Karpas-422 (cell line): ENCODE results near the gene SLAMF9. TPM values are rescaled to one million over a fixed set of nuclear protein-coding genes. Genes with fewer than 3 reads are reported as not detected.

Experiments used
- DNase-seq: peaks from one replicate; pipeline ENCODE4 v3.0.0-alpha.2; 2015
- H2AFZ ChIP-seq: fragments of 200-600 bp; sonication (generic); 2 replicates; pipeline ENCODE4 v1.6.1; 2014; ENCODE audit warnings: antibody characterized with exemption, low read length, mixed read lengths
- H3K27ac ChIP-seq: fragments of 200-600 bp; sonication (generic); 2 replicates; pipeline ENCODE4 v1.5.1; 2014; ENCODE audit warnings: mild to moderate bottlenecking, low read length, moderate library complexity
- H3K27me3 ChIP-seq: fragments of 200-600 bp; sonication (generic); 2 replicates; pipeline ENCODE4 v1.6.1; 2014; ENCODE audit warnings: low read length, mixed read lengths
- H3K36me3 ChIP-seq: fragments of 200-600 bp; sonication (generic); 2 replicates; pipeline ENCODE4 v1.6.1; 2014; ENCODE audit warnings: low read length, mixed read lengths; ENCODE audit not compliant: insufficient read depth
- H3K4me1 ChIP-seq: fragments of 200-600 bp; sonication (generic); 2 replicates; pipeline ENCODE4 v1.6.1; 2014; ENCODE audit warnings: mild to moderate bottlenecking, low read length, mixed read lengths
- H3K4me2 ChIP-seq: fragments of 200-600 bp; sonication (generic); 2 replicates; pipeline ENCODE4 v1.6.1; 2014; ENCODE audit warnings: low read length, low read depth, mild to moderate bottlenecking; ENCODE audit not compliant: poor library complexity, severe bottlenecking
- H3K4me3 ChIP-seq: fragments of 200-600 bp; sonication (generic); 2 replicates; pipeline ENCODE4 v1.5.1; 2014; ENCODE audit warnings: mild to moderate bottlenecking, antibody characterized with exemption, low read length, mixed read lengths
- H3K79me2 ChIP-seq: fragments of 200-600 bp; sonication (generic); 2 replicates; pipeline ENCODE4 v1.6.1; 2014; ENCODE audit warnings: mild to moderate bottlenecking, low read length, mixed read lengths
- H3K9ac ChIP-seq: fragments of 200-600 bp; sonication (generic); 2 replicates; pipeline ENCODE4 v1.6.0; 2014; ENCODE audit warnings: low read length
- H3K9me2 ChIP-seq: fragments of 200-600 bp; sonication (generic), shearing (Covaris generic); replicated peaks from 2 replicates; pipeline ENCODE4 v1.6.0; 2014; ENCODE audit warnings: mild to moderate bottlenecking, low read length, moderate library complexity; ENCODE audit not compliant: insufficient read depth
- H3K9me3 ChIP-seq: fragments of 300-700, 200-600 bp; sonication (generic); 2 replicates; pipeline ENCODE4 v1.6.1; 2014; ENCODE audit warnings: low read length, mixed read lengths
- H4K20me1 ChIP-seq: fragments of 200-600 bp; sonication (generic); 2 replicates; pipeline ENCODE4 v1.6.1; 2014; ENCODE audit warnings: mild to moderate bottlenecking, antibody characterized with exemption, low read length, low read depth; ENCODE audit not compliant: insufficient read depth
- total RNA-seq: library from RNA; depleted of rRNA; stranded (reverse); fragments of >200 nt; shearing (Covaris generic); gene quantifications from 2 replicates; pipeline ENCODE4 v1.2.3, GENCODE V29; 2014; ENCODE audit warnings: low replicate concordance

The SLAMF9 gene
- total RNA-seq, 1 experiment from 2014 or later, result not detected

DNA sequence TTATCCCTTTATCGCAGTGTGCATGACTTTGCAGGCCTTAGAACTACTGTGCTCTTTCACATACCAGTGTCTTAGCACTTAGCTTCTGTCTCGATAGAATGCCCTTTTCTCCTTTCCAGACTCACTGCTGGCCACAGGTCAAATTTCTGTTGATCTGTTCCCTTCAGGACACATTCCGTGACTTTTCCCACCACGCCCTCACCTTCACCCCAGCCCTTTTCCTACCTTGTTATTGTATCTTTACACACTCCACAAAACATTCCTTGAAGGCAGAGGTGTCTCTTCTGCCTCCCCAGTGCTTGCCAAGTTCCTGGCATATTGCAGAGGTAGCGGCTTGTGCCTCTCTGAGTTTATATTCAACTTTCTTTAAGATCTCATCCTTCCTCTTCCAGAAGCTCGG is 4.9 kb downstream of the SLAMF9 start:
- Histone ChIP-seq H3K4me3 (no peak overlapping the region), H3K27ac (no peak overlapping the region)

DNA sequence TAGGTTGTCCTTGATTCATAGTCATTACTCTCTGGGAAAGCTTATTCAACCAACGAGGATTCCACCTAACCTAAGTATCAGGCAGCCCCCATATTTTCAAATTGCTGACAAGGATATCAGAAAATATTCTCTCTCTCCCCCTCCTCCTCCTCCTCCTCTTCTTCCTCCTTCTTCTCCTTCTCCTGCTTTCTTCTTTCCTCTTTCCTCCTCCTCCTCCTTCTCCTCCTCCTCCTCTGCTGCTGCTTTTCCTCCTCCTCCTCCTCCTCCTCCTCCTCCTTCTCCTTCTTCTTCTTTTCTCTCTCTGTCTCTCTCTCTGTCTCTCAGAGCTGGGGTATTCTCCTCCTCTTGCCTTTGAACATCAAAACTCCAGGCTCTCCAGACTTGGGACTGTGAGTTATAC is 6.1 kb downstream of the SLAMF9 start:
- Histone ChIP-seq H3K9ac (no peak overlapping the region), H4K20me1 (no peaks in the 10 kb centered on the region), H3K79me2 (no peaks in the 10 kb centered on the region), H3K4me2 (no peak overlapping the region), H3K36me3 (no peaks in the 10 kb centered on the region), H3K9me2 (no peaks in the 10 kb centered on the region), H3K27ac (no peak overlapping the region), H3K9me3 (no peaks in the 10 kb centered on the region), H2AFZ (no peak overlapping the region), H3K27me3 (no peaks in the 10 kb centered on the region), H3K4me1 (no peaks in the 10 kb centered on the region), H3K4me3 (no peak overlapping the region)
- DNase-seq, result no peak

More for the DNA sequence above, 4.9 kb downstream of the SLAMF9 start:
- no peak overlapping the region for H3K9ac ChIP-seq
- H3K4me1 ChIP-seq, result no peaks in the 10 kb centered on the region
- H3K9me2 ChIP-seq, result no peaks in the 10 kb centered on the region
- H3K9me3 ChIP-seq, result no peaks in the 10 kb centered on the region
- no peak overlapping the region for H3K4me2 ChIP-seq
- H2AFZ ChIP-seq, result no peak overlapping the region
- H3K79me2 ChIP-seq, result no peaks in the 10 kb centered on the region
- H4K20me1 ChIP-seq, result no peaks in the 10 kb centered on the region
- H3K27me3 ChIP-seq, result no peaks in the 10 kb centered on the region
- no peaks in the 10 kb centered on the region for H3K36me3 ChIP-seq
- DNase-seq, result no peak

DNA sequence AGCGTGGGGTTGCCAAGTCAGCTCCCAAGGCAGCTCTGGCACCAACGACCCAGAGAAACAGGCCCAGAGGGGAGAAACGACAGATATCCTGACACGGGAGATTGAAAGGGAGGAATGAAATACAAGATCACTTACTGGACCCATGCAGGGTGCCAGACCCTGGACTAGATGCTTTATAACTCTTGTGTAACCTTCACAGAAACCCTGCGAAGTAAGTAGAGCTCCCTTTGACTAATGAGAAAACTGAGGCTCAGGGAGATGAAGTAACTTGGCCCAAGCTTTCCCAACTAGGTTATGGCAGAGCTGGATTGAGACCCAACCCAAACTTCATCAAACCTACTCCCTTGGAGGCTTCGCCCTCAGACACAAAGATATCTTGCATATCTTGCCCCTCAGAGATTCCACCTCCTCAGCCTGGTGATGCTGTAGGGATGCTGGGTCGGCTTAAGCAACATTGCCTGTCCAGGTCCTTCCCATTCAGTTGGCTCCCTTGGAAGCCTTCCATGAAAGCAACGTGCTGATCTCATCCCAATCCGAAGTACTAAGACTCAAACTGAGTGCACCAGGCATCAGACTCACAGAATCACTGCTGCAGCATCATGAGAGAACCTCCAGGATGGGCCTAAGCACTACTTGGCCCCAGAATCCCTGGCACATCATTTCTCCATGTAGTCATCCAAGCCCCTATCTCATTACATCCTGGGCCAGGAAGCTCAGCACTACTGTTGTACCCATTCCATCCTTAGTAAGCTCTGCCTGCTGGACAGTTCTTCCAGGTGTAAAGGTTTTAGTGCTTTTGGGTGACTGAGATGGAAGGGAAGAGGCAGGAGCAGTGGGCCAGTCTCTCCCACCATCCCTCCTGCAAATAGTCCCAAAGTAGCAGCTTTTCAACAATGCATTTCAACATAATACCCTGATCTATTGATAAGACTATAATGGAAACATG is 7.5 kb downstream of the SLAMF9 start:
- H3K79me2 ChIP-seq, result no peaks in the 10 kb centered on the region
- no peaks in the 10 kb centered on the region for H4K20me1 ChIP-seq
- H3K27me3 ChIP-seq, result no peaks in the 10 kb centered on the region
- H3K9me3 ChIP-seq, result no peaks in the 10 kb centered on the region
- H3K4me1 ChIP-seq, result no peaks in the 10 kb centered on the region
- no peak overlapping the region for H3K4me3 ChIP-seq
- DNase-seq, result no peak
- H3K36me3 ChIP-seq, result no peaks in the 10 kb centered on the region
- H3K9me2 ChIP-seq, result no peaks in the 10 kb centered on the region
- no peak overlapping the region for H3K27ac ChIP-seq
- H3K4me2 ChIP-seq, result no peak overlapping the region
- no peak overlapping the region for H3K9ac ChIP-seq
- no peak overlapping the region for H2AFZ ChIP-seq

DNA sequence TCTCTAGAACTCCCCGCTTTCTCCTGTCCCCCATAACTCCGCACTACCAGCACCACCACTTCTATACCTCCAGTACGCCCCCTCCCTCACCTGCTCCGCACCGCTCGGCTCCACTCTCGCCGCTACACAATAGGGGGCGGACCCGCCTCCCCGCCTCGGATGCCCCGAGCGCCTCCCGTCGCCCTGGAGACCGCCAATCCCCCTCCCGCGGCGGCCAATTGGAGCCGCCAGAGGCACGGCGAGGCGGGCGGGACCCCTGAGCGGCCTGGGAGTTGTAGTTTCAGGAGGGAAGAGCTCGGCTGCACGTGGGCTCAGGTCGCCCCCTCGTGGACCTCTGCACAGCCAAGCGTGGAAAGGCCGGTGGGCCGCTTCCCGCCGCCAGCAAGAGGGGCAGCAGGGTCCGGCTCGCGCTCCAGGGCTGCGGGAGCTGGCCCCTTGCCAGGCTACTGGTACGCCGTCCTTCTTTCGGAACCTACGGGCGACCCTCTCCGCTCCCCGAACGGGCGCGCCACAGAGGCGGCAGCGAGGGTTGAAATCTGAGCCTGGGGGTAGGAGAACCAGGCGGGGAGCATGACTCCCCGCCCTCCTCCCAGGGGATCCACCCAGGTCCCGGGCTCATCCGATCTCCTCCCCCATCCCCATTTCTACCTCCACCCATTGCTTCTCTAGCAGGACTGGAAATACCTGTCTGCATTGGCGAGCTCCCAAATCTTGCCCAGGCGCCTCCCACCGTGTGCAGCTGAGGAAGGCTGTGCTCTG is 8.4 kb downstream of the SLAMF9 start, which contains the start of gene IGSF9:
IGSF9 (minus strand) TSS at position 131 of the 759 bp plus-strand sequence. CDS start 2,159 bp downstream, outside the sequence.
- no peak within 1 kb of the TSS for H2AFZ ChIP-seq
- no peak for DNase-seq
- no peak within 1 kb of the TSS for H3K4me2 ChIP-seq

DNA sequence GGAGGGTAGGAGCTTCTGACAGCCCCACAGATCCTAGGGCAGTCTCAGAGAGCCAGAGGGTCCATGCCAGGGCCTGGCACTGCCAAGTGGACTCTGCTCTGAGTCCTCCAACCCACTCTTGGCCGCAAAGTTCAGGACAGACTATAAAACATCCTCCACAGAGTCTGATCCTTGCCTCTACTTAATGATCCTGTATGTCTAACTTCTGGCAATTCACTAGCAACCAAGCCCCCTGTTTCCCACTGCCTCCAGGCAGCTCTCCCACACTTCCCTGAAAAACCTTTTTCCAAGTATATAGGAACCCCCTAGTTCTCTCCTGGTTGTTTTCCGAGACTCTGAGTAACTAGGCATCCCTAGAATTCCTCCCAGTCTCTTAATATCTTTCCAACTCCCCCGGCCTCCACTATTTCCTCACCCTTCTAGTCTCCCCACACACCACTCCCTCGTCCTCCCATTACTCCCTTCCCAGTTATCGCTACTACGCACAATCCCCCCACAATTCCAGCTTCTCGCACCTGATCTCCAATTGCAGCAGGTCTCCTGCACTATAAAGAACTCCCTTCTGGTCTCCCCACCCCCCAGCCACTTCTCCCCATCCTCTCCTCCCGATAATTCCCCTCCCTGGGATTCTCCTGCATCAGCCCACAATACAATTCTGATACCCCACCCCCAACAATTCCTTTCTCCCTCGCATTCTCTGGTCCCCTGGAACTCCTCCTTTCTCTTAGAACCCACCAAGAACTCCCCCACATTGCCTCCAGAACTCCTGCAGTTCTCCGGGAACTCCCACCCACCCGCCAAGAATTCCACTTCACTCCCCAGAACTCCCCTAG is 9.2 kb downstream of the SLAMF9 start:
- H3K27ac ChIP-seq, result no peak overlapping the region
- no peaks in the 10 kb centered on the region for H4K20me1 ChIP-seq
- H2AFZ ChIP-seq, result no peak overlapping the region
- H3K9ac ChIP-seq, result no peak overlapping the region
- DNase-seq, result no peak
- no peaks in the 10 kb centered on the region for H3K9me2 ChIP-seq
- no peaks in the 10 kb centered on the region for H3K27me3 ChIP-seq
- H3K79me2 ChIP-seq, result no peaks in the 10 kb centered on the region
- H3K36me3 ChIP-seq, result no peaks in the 10 kb centered on the region
- H3K4me3 ChIP-seq, result no peak overlapping the region
- H3K4me2 ChIP-seq, result no peak overlapping the region
- H3K4me1 ChIP-seq, result no peaks in the 10 kb centered on the region
- H3K9me3 ChIP-seq, result no peaks in the 10 kb centered on the region

More for the DNA sequence above, 8.4 kb downstream of the SLAMF9 start, which contains the start of gene IGSF9:
- Histone ChIP-seq H3K36me3 (no peaks in the 10 kb centered on the region), H3K27ac (no peak within 1 kb of the TSS), H3K79me2 (no peaks in the 10 kb centered on the region), H3K27me3 (no peaks in the 10 kb centered on the region), H3K9me3 (no peaks in the 10 kb centered on the region), H3K9me2 (no peaks in the 10 kb centered on the region), H3K4me1 (no peaks in the 10 kb centered on the region), H3K4me3 (no peak within 1 kb of the TSS), H3K9ac (no peak within 1 kb of the TSS), H4K20me1 (no peaks in the 10 kb centered on the region)

DNA sequence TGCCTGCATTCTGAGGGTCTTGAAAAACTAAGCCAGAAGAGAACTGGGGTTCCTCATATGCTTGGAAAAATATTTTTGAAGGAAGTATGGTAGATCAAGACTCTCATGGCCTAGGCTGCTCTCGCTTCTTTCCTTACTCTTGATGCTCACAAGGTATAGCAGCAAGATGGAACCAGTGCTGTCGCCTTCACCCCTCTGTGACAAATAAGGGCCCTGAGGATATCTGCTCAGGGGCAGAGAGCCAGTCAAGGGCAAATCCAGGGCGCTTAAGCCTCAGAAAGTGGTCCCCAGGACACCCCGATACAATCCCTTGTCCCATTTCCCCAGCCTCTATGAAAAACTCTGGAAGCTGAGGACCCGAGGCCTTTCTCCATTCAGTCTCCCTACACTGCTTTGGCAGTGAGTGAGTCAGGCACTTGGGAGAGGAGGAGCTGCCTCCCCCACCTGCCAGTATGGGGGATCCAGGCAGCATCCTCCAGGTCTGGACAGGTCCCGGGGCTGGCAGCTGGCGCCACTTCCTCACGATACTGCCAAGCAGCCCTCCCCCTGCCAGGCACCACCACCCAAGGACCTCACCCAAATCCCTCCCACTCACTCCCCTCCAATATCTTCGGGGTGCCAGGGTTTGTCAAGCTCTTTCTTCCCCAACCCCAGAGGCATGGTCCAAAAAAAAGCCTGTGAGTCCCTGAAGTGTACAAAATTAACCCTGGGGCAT is 10.0 kb downstream of the SLAMF9 start:
- Histone ChIP-seq H3K4me3 (no peak overlapping the region), H3K36me3 (no peaks in the 10 kb centered on the region), H2AFZ (no peak overlapping the region), H3K27me3 (no peaks in the 10 kb centered on the region), H3K4me2 (no peak overlapping the region), H3K9me3 (no peaks in the 10 kb centered on the region), H3K4me1 (no peaks in the 10 kb centered on the region), H3K27ac (no peak overlapping the region), H4K20me1 (no peaks in the 10 kb centered on the region), H3K79me2 (no peaks in the 10 kb centered on the region), H3K9me2 (no peaks in the 10 kb centered on the region), H3K9ac (no peak overlapping the region)
- DNase-seq, result no peak

DNA sequence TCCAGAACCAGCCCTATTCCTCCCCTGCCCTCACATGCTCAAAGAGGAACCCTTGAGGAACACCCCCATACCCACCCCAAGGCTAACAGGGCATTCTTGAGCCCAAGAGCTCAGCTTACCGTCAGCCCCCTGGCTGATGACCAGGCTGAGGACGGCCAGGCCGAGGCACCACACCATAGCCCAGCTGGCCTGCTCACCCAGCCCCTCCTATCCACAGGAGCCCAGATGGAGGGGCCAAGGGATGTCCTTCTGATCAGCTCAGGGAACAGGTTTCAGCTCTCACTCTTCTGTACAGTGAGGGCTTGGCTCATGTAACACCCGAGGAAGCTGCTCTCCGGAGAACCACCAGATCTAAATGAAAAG is 10.8 kb downstream of the SLAMF9 start:
- H3K79me2 ChIP-seq, result no peaks in the 10 kb centered on the region
- no peaks in the 10 kb centered on the region for H3K9me2 ChIP-seq
- H3K4me1 ChIP-seq, result no peaks in the 10 kb centered on the region
- no peak for DNase-seq
- no peaks in the 10 kb centered on the region for H3K36me3 ChIP-seq
- no peak overlapping the region for H2AFZ ChIP-seq
- no peaks in the 10 kb centered on the region for H3K9me3 ChIP-seq
- no peak overlapping the region for H3K9ac ChIP-seq
- no peaks in the 10 kb centered on the region for H4K20me1 ChIP-seq
- no peak overlapping the region for H3K4me3 ChIP-seq
- H3K4me2 ChIP-seq, result no peak overlapping the region
- H3K27me3 ChIP-seq, result no peaks in the 10 kb centered on the region
- no peak overlapping the region for H3K27ac ChIP-seq
